T-helper 1 cell (primary cell): ENCODE measurements around the gene TBR1.

Experiments
- DNase-seq, 5 donors: peaks; one replicate each; pipeline ENCODE4 v3.0.0-alpha.2; 2012 to 2020

The TBR1 gene

GRCh38 chr2:161415034-161415986 lies 787 bp upstream of the TBR1 start:
- DNase-seq: no peak

- no peak for DNase-seq
These were observed 776 bp downstream of the TBR1 start for GRCh38 chr2:161416708-161417437.

- DNase-seq: no peak
These were observed 1.6 kb downstream of the TBR1 start for GRCh38 chr2:161417438-161418274.

GRCh38 chr2:161418275-161418714 lies 2.2 kb downstream of the TBR1 start:
- no peak for DNase-seq

- no peak for DNase-seq
These were observed 2.9 kb downstream of the TBR1 start for GRCh38 chr2:161418715-161419637.

GRCh38 chr2:161419638-161420190 lies 3.6 kb downstream of the TBR1 start:
- no peak for DNase-seq

GRCh38 chr2:161420406-161421074 lies 4.4 kb downstream of the TBR1 start:
- DNase-seq: no peak

- DNase-seq: no peak
These were observed 5.6 kb downstream of the TBR1 start for GRCh38 chr2:161421686-161422085.

- DNase-seq: no peak
These were observed 6.8 kb downstream of the TBR1 start for GRCh38 chr2:161422816-161423403.

- no peak for DNase-seq
These were observed 7.6 kb downstream of the TBR1 start for GRCh38 chr2:161423421-161424393.

- DNase-seq: no peak
These were observed 8.3 kb downstream of the TBR1 start for GRCh38 chr2:161424394-161424769.

GRCh38 chr2:161424891-161425727 lies 9.0 kb downstream of the TBR1 start:
- no peak for DNase-seq

GRCh38 chr2:161425728-161426454 lies 9.8 kb downstream of the TBR1 start:
- no peak for DNase-seq

GRCh38 chr2:161426455-161426921 lies 10.4 kb downstream of the TBR1 start:
- DNase-seq: no peak

GRCh38 chr2:161426922-161427663 lies 11.0 kb downstream of the TBR1 start:
- DNase-seq: no peak
